HG03159 (cell line): ENCODE data around the gene TLE5.
"Not testable (repeated sequence)": the region's sequence is repeated elsewhere in the genome, so short reads cannot be mapped to it uniquely, and the experiment has no call there.

ENCODE experiments used
- ATAC-seq: cut with Tn5 transposase; IDR thresholded peaks from one replicate; pipeline ENCODE4 v1.9.1; 2021; ENCODE audit warnings: mild to moderate bottlenecking, moderate library complexity; ENCODE audit not compliant: unreplicated experiment

TLE5 gene

GRCh38 chr19:3061182-3062161 lies 823 bp downstream of the TLE5 start:
- no peak for ATAC-seq

- no peak for ATAC-seq
These were observed 1.5 kb downstream of the TLE5 start for GRCh38 chr19:3060857-3061181.

- no peak for ATAC-seq
These were observed 2.6 kb downstream of the TLE5 start for GRCh38 chr19:3059653-3060052.

GRCh38 chr19:3058821-3059314 lies 3.4 kb downstream of the TLE5 start:
- ATAC-seq, result no peak

GRCh38 chr19:3058009-3058820 lies 4.1 kb downstream of the TLE5 start:
- ATAC-seq, result no peak

- no peak for ATAC-seq
These were observed 5.0 kb downstream of the TLE5 start for GRCh38 chr19:3057275-3057714.

GRCh38 chr19:3056417-3057088 lies 5.7 kb downstream of the TLE5 start:
- ATAC-seq, result no peak

- no peak for ATAC-seq
These were observed 6.4 kb downstream of the TLE5 start for GRCh38 chr19:3055741-3056416.

GRCh38 chr19:3054972-3055740 lies 7.1 kb downstream of the TLE5 start:
- no peak for ATAC-seq

- ATAC-seq, result no peak
These were observed 7.9 kb downstream of the TLE5 start for GRCh38 chr19:3054265-3054971.

- no peak for ATAC-seq
These were observed 8.5 kb downstream of the TLE5 start for GRCh38 chr19:3053780-3054179.

- ATAC-seq, result no peak
These were observed 9.1 kb downstream of the TLE5 start for GRCh38 chr19:3053218-3053621.

GRCh38 chr19:3050016-3050415 lies 12.3 kb downstream of the TLE5 start:
- not testable (repeated sequence) for ATAC-seq

- ATAC-seq, result no peak
These were observed 13.2 kb downstream of the TLE5 start for GRCh38 chr19:3049089-3049488.

- no peak for ATAC-seq
These were observed 14.1 kb downstream of the TLE5 start for GRCh38 chr19:3048190-3048533.

GRCh38 chr19:3047496-3048189 lies 14.7 kb downstream of the TLE5 start:
- ATAC-seq, result no peak

- no peak for ATAC-seq
These were observed 15.4 kb downstream of the TLE5 start for GRCh38 chr19:3046698-3047495.
